Liver (tissue), 9 donors: ENCODE data around the gene PDE3A. TPM values are rescaled to one million over a fixed set of nuclear protein-coding genes. Genes with fewer than 3 reads are reported as not detected.

Experiments used
- DNase-seq: peaks from one replicate; pipeline ENCODE4 v3.0.0-alpha.2; 2017; ENCODE audit warnings: low spot score
- H3K27ac ChIP-seq, 2 donors: one replicate each; pipeline ENCODE4 v1.7.0; 2013; ENCODE audit warnings: inconsistent platforms in 2 of 2, low read length in 2 of 2, control low read depth in 1 of 2, low read depth in 1 of 2, mild to moderate bottlenecking in 1 of 2
- H3K27me3 ChIP-seq, 4 donors: one replicate each; pipeline versions ENCODE4 v1.6.1 to v1.7.0; 2013; ENCODE audit warnings: low read length in 3 of 4, inconsistent platforms in 1 of 4, mild to moderate bottlenecking in 1 of 4, moderate library complexity in 1 of 4; ENCODE audit not compliant: control insufficient read depth in 4 of 4, insufficient read depth in 4 of 4
- H3K36me3 ChIP-seq, 4 donors: one replicate each; pipeline versions ENCODE4 v1.6.1 to v1.7.0; 2013; ENCODE audit warnings: low read length in 3 of 4, mild to moderate bottlenecking in 3 of 4, low read depth in 1 of 4, moderate library complexity in 1 of 4; ENCODE audit not compliant: control insufficient read depth in 4 of 4, insufficient read depth in 3 of 4
- H3K4me1 ChIP-seq, 4 donors: one replicate each; pipeline versions ENCODE4 v1.6.1 to v1.7.0; 2013; ENCODE audit warnings: low read length in 3 of 4, mild to moderate bottlenecking in 3 of 4, moderate library complexity in 1 of 4; ENCODE audit not compliant: control insufficient read depth in 4 of 4, insufficient read depth in 4 of 4
- H3K4me3 ChIP-seq, 3 donors: one replicate each; pipeline versions ENCODE4 v1.6.1 to v1.7.0; 2013; ENCODE audit warnings: low read length in 3 of 3, control low read depth in 1 of 3, low read depth in 1 of 3, mild to moderate bottlenecking in 1 of 3
- H3K9ac ChIP-seq, 2 donors: one replicate each; pipeline ENCODE4 v1.7.0; 2013; ENCODE audit warnings: low read length in 2 of 2, mild to moderate bottlenecking in 2 of 2, moderate library complexity in 2 of 2, control low read depth in 1 of 2, low read depth in 1 of 2
- H3K9me3 ChIP-seq, 4 donors: one replicate each; pipeline versions ENCODE4 v1.6.1 to v1.7.0; 2013; ENCODE audit warnings: low read length in 3 of 4; ENCODE audit not compliant: control insufficient read depth in 4 of 4
- EGR1 ChIP-seq, 2 donors: IDR thresholded peaks; 2 replicates each; pipeline ENCODE4 v1.6.1; 2016 to 2018; ENCODE audit warnings: antibody characterized with exemption in 2 of 2, low read depth in 2 of 2
- FOXA1 ChIP-seq: IDR thresholded peaks from 2 replicates; pipeline ENCODE4 v1.6.1; 2016; ENCODE audit warnings: antibody characterized with exemption
- FOXA2 ChIP-seq: IDR thresholded peaks from 2 replicates; pipeline ENCODE4 v1.6.1; 2016; ENCODE audit warnings: antibody characterized with exemption
- GABPA ChIP-seq, 2 donors: IDR thresholded peaks in 1 of 2; conservative IDR thresholded peaks in 1 of 2; 2 replicates each; pipeline ENCODE4 v1.6.1; 2016; ENCODE audit warnings: antibody characterized with exemption in 2 of 2, mild to moderate bottlenecking in 1 of 2, moderate library complexity in 1 of 2
- HNF4A ChIP-seq, 2 donors: conservative IDR thresholded peaks; 2 replicates each; pipeline ENCODE4 v1.6.1; 2016; ENCODE audit warnings: antibody characterized with exemption in 2 of 2, mild to moderate bottlenecking in 2 of 2
- HNF4G ChIP-seq: IDR thresholded peaks from 2 replicates; pipeline ENCODE4 v1.6.1; 2016; ENCODE audit warnings: antibody characterized with exemption
- NR2F2 ChIP-seq: IDR thresholded peaks from 2 replicates; pipeline ENCODE4 v1.6.1; 2016; ENCODE audit warnings: antibody characterized with exemption
- RAD21 ChIP-seq, 2 donors: IDR thresholded peaks; 2 replicates each; pipeline ENCODE4 v1.6.1; 2016; ENCODE audit warnings: antibody characterized with exemption in 2 of 2, mild to moderate bottlenecking in 2 of 2
- REST ChIP-seq: IDR thresholded peaks from 2 replicates; pipeline ENCODE4 v1.6.1; 2016; ENCODE audit warnings: antibody characterized with exemption, mild to moderate bottlenecking
- SP1 ChIP-seq: IDR thresholded peaks from 2 replicates; pipeline ENCODE4 v1.6.1; 2018; ENCODE audit warnings: antibody characterized with exemption, mild to moderate bottlenecking
- TAF1 ChIP-seq: conservative IDR thresholded peaks from 2 replicates; pipeline ENCODE4 v1.6.1; 2016; ENCODE audit warnings: antibody characterized with exemption, mild to moderate bottlenecking
- YY1 ChIP-seq: IDR thresholded peaks from 2 replicates; pipeline ENCODE4 v1.6.1; 2016; ENCODE audit warnings: antibody characterized with exemption, mild to moderate bottlenecking
- WGBS: extraction: QIAGEN DNeasy Blood & Tissue Kit; methylation state at CpG from one replicate; pipeline ENCODE4 v1.1.7; 2013; 5-methylcytosine and 5-hydroxymethylcytosine counted together
- polyA plus RNA-seq, 2 donors: library from polyadenylated mRNA; stranded (reverse) in 1 of 2; unstranded in 1 of 2; fragments of 200-250 nt in 1 of 2; fragments of >200 nt in 1 of 2; fragmentation: Nextera tagmentation in 1 of 2; extraction: Ambion mirVana in 1 of 2; gene quantifications; one replicate each; pipeline versions ENCODE4 v1.2.1 to v1.2.3, GENCODE V29; 2013 to 2015
- total RNA-seq, 2 donors: library from RNA; depleted of rRNA; stranded (reverse); fragments of >200 nt; gene quantifications; one replicate each; pipeline ENCODE4 v1.2.3, GENCODE V29; 2014
- TF ChIP-seq, protein P1 (sequence below): IDR thresholded peaks from 2 replicates; pipeline ENCODE4 v1.6.1; 2016; ENCODE audit warnings: antibody characterized with exemption
- TF ChIP-seq, protein P2 (sequence below): IDR thresholded peaks from 2 replicates; pipeline ENCODE4 v1.6.1; 2016; ENCODE audit warnings: antibody characterized with exemption
- TF ChIP-seq, protein P3 (sequence below): fragments of 150-350 bp; IDR thresholded peaks from 2 replicates; pipeline ENCODE4 v1.5.1; 2017; ENCODE audit warnings: improper control_type of control experiment, low read depth, low read length; ENCODE audit not compliant: missing input control
- donor health status: healthy.
- donor health status: healthy.
- donor health status: healthy.
- donor health status: healthy.
- donor health status: healthy.

Gene PDE3A
- total and polyA plus RNA-seq, 4 donors, result 0.50 to 3.8 (median 2.2) TPM

DNA sequence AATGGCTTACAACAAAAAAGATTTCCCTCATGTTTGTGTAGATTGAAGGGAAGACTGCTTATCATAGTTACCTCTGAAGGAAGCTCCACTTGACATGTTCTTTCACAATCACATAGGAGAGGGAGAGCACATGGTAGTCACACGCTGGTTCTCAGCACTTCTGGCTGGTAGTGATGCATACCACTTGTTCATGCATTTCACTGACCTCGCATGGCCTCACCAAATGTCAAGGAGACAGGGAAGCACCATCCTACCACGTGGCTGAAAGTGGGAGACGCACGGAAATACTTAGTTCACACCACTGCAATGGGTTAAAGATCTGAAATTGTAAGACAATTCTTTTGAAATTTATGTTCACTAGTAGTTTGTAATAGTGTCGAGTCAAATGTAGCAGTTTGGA lies 74.0 kb downstream of the PDE3A start (continued):
- TF ChIP-seq, protein P1, sequence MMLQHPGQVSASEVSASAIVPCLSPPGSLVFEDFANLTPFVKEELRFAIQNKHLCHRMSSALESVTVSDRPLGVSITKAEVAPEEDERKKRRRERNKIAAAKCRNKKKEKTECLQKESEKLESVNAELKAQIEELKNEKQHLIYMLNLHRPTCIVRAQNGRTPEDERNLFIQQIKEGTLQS, result no peak

GRCh38 chr12:20443255-20443654 lies 74.9 kb downstream of the PDE3A start:
- H3K27me3 ChIP-seq, result peaks cover 0 to 4% (median 0%) of the 10 kb centered on the region in 4 donors
- TF ChIP-seq, protein P2, sequence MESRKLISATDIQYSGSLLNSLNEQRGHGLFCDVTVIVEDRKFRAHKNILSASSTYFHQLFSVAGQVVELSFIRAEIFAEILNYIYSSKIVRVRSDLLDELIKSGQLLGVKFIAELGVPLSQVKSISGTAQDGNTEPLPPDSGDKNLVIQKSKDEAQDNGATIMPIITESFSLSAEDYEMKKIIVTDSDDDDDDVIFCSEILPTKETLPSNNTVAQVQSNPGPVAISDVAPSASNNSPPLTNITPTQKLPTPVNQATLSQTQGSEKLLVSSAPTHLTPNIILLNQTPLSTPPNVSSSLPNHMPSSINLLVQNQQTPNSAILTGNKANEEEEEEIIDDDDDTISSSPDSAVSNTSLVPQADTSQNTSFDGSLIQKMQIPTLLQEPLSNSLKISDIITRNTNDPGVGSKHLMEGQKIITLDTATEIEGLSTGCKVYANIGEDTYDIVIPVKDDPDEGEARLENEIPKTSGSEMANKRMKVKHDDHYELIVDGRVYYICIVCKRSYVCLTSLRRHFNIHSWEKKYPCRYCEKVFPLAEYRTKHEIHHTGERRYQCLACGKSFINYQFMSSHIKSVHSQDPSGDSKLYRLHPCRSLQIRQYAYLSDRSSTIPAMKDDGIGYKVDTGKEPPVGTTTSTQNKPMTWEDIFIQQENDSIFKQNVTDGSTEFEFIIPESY, result no peak
- no peak for TF ChIP-seq NR2F2
- no peak for TF ChIP-seq FOXA2
- no peak for TF ChIP-seq HNF4G
- no peak for TF ChIP-seq REST
- no peak for TF ChIP-seq GABPA (IDR thresholded peaks at IDR 0.05 in 1 of 2, conservative IDR thresholded peaks at IDR 0.05 in 1 of 2)
- TF ChIP-seq EGR1 (IDR thresholded peaks at IDR 0.05; ENCODE audit: low read depth in 2 of 2), result no peak
- TF ChIP-seq SP1, result no peak
- no peak for TF ChIP-seq TAF1
- no peak for TF ChIP-seq YY1
- TF ChIP-seq, protein P1, result no peak
- TF ChIP-seq HNF4A (conservative IDR thresholded peaks at IDR 0.05), result no peak
- no peak for TF ChIP-seq FOXA1
- TF ChIP-seq, protein P3, sequence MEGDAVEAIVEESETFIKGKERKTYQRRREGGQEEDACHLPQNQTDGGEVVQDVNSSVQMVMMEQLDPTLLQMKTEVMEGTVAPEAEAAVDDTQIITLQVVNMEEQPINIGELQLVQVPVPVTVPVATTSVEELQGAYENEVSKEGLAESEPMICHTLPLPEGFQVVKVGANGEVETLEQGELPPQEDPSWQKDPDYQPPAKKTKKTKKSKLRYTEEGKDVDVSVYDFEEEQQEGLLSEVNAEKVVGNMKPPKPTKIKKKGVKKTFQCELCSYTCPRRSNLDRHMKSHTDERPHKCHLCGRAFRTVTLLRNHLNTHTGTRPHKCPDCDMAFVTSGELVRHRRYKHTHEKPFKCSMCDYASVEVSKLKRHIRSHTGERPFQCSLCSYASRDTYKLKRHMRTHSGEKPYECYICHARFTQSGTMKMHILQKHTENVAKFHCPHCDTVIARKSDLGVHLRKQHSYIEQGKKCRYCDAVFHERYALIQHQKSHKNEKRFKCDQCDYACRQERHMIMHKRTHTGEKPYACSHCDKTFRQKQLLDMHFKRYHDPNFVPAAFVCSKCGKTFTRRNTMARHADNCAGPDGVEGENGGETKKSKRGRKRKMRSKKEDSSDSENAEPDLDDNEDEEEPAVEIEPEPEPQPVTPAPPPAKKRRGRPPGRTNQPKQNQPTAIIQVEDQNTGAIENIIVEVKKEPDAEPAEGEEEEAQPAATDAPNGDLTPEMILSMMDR, result no peak
- TF ChIP-seq RAD21 (IDR thresholded peaks at IDR 0.05), result no peak
- no peaks in the 10 kb centered on the region for H3K4me1 ChIP-seq
- 69% methylated on average over 3 of the region's 3 CpGs for WGBS
- H3K4me3 ChIP-seq, result no peak overlapping the region
- no peak overlapping the region for H3K27ac ChIP-seq
- no peaks in the 10 kb centered on the region for H3K36me3 ChIP-seq
- no peak overlapping the region for H3K9ac ChIP-seq
- no peak for DNase-seq
- H3K9me3 ChIP-seq, result no peaks in the 10 kb centered on the region
